ENCODE measurements around the gene DHRS13. TPM values are rescaled to one million over a fixed set of nuclear protein-coding genes. Genes with fewer than 3 reads are reported as not detected.

DHRS13 gene
- total RNA-seq, 4 donors from 2014 or later: 10.6 to 16.2 (median 13.3) TPM

GRCh38 chr17:28860363-28860808, 42.5 kb downstream of the DHRS13 start:
- no peak for DNase-seq
- Histone ChIP-seq H3K9me3 (no peaks in the 10 kb centered on the region), H3K4me1 (peaks cover 0 to 3% of the 10 kb centered on the region in 2 donors), H3K27me3 (no peaks in the 10 kb centered on the region), H3K27ac (no peak overlapping the region), H3K4me3 (replicated peaks in 1 of 3) (no peak overlapping the region), H3K36me3 (peaks cover 17 to 18% of the 10 kb centered on the region in 2 donors)
- intact Hi-C loops (cut with DNase I): no loop called here
- WGBS, 2 donors: 95 to 96% methylated on average over 4 of the region's 4 CpGs
- TF ChIP-seq CTCF (IDR thresholded peaks at IDR 0.05) (no peak), POLR2A (IDR thresholded peaks at IDR 0.05) (no peak)

- H3K4me3 ChIP-seq (replicated peaks in 1 of 3): no peak overlapping the region
- H3K9me3 ChIP-seq: no peaks in the 10 kb centered on the region
- no peak for DNase-seq
- H3K27me3 ChIP-seq: no peaks in the 10 kb centered on the region
- 46 to 67% methylated on average over 1 to 2 of the region's 2 CpGs for WGBS, 2 donors
- peaks cover 17 to 18% of the 10 kb centered on the region in 2 donors for H3K36me3 ChIP-seq
- peaks cover 3 to 9% of the 10 kb centered on the region in 2 donors for H3K4me1 ChIP-seq
- no peak for TF ChIP-seq POLR2A (IDR thresholded peaks at IDR 0.05)
- no peak for TF ChIP-seq CTCF (IDR thresholded peaks at IDR 0.05)
- no peak overlapping the region for H3K27ac ChIP-seq
- intact Hi-C loops (cut with DNase I): loop anchor here (10.0 kb wide), 1 partner anchor 94 kb away; no protein-coding TSS in a partner anchor
Measured at GRCh38 chr17:28858801-28859355, 44.0 kb downstream of the DHRS13 start.

- intact Hi-C loops (cut with DNase I): loop anchor here (10.0 kb wide), 1 partner anchor 93 kb away; no protein-coding TSS in a partner anchor
- TF ChIP-seq POLR2A (IDR thresholded peaks at IDR 0.05) (no peak), CTCF (IDR thresholded peaks at IDR 0.05) (no peak)
- no peak for DNase-seq
- Histone ChIP-seq H3K4me1 (peaks cover 3 to 9% of the 10 kb centered on the region in 2 donors), H3K27me3 (no peaks in the 10 kb centered on the region), H3K4me3 (replicated peaks in 1 of 3) (no peak overlapping the region), H3K27ac (no peak overlapping the region), H3K36me3 (peaks cover 17 to 18% of the 10 kb centered on the region in 2 donors), H3K9me3 (no peaks in the 10 kb centered on the region)
- 93 to 100% methylated on average over 3 of the region's 3 CpGs for WGBS, 2 donors
Measured at GRCh38 chr17:28857905-28858800, 44.7 kb downstream of the DHRS13 start.

- intact Hi-C loops (cut with DNase I): loop anchor here (10.0 kb wide), 1 partner anchor 91 kb away; no protein-coding TSS in a partner anchor
- 89 to 91% methylated on average over 5 of the region's 5 CpGs for WGBS, 2 donors
- no peak for DNase-seq
- H3K9me3 ChIP-seq: no peaks in the 10 kb centered on the region
- no peaks in the 10 kb centered on the region for H3K27me3 ChIP-seq
- H3K36me3 ChIP-seq: peaks cover 17 to 18% of the 10 kb centered on the region in 2 donors
- no peak for TF ChIP-seq CTCF (IDR thresholded peaks at IDR 0.05)
- no peak for TF ChIP-seq POLR2A (IDR thresholded peaks at IDR 0.05)
- H3K4me1 ChIP-seq: peaks cover 3 to 9% of the 10 kb centered on the region in 2 donors
- no peak overlapping the region for H3K4me3 ChIP-seq (replicated peaks in 1 of 3)
- H3K27ac ChIP-seq: no peak overlapping the region
Measured at GRCh38 chr17:28856028-28856574, 46.8 kb downstream of the DHRS13 start.
